Measurements from ENCODE around the gene CDK6. TPM values are rescaled to one million over a fixed set of nuclear protein-coding genes. Genes with fewer than 3 reads are reported as not detected.
"Not testable (repeated sequence)": the region's sequence is repeated elsewhere in the genome, so short reads cannot be mapped to it uniquely, and the experiment has no call there.

The CDK6 gene
- total RNA-seq, result 24.0 and 30.4 TPM in 2 replicates

DNA sequence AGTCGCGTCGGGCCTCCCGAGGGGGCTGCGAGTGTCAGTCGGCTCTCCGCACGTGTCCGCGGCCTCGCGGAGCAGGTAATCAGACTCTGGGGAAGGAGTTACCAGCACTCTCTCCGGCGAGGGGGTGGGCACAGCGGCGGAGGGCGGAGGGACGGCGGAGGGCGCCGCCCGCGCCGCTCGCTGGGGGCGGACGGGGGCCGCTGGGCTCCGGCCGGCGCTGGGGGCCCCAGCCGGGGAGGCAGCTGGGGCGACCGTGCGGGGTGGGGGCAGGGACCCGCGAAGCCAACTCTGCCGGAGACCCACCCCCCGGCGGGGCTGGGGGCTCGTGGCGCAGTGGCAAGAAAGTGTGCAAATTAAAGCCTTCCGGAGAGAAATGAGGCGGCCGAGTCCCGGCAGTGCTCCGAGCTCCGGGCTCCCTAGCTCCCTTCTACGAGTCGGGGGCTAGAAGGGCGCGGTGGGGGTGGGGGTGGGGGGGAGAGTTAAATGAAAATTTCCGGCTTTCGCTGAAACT is at the start of gene CDK6:
Gene CDK6 (minus strand): TSS at position 85 of the 511 bp plus-strand sequence. CDS start 3,250 bp downstream, outside the sequence.
- DNase-seq (ENCODE audit: low read depth in 2 of 2), result peak; percentile 76 to 83

DNA sequence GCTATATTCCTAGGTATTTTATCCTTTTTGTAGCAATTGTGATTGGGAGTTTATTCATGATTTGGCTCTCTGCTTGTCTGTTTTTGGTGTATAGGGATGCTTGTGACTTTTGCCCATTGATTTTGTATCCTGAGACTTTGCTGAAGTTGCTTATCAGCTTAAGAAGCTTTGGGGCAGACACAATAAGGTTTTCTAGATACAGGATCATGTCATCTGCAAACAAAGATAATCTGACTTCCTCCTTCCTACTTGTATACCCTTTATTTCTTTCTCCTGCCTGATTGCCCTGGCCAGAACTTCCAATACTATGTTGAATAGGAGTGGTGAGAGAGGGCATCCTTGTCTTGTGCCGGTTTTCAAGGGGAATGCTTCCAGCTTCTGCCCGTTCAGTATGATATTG is 49.7 kb upstream of the CDK6 start:
- DNase-seq (ENCODE audit: low read depth in 2 of 2), result not testable (repeated sequence)

DNA sequence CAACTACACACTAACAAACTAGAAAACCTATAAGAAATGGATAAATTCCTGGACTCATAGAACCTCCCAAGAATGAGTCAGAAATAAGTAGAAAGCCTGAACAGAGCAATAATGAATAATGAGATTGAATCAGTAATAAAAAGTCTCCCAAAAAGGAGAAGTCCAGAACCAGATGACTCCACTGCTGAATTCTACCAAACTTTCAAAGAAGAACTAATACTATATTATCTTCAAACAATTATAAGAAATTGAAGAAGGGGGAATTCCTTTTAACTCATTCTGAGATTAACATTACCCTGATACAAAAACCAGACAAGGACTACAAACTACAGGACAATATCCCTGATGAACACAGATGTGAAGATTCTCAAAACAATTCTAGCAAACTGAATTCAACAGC is 47.8 kb upstream of the CDK6 start:
- no peak for DNase-seq (ENCODE audit: low read depth in 2 of 2)

DNA sequence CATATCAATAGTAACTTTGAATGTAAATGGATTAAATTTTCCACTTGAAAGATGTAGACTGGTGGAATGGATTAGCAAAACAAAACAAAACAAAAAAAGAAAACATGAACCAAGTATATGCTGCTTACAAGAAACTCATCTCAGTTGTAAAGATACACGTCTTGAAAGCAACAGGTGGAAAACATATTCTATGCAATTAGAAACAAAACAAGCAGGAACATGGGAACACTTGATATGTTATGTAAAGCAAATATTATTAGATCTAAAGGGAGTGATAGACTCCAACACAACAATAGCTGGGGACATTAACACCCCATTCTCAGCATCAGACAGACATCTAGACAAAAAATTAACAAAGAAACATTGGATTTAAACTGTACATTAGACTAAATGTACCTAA is 46.4 kb upstream of the CDK6 start:
- no peak for DNase-seq (ENCODE audit: low read depth in 2 of 2)

DNA sequence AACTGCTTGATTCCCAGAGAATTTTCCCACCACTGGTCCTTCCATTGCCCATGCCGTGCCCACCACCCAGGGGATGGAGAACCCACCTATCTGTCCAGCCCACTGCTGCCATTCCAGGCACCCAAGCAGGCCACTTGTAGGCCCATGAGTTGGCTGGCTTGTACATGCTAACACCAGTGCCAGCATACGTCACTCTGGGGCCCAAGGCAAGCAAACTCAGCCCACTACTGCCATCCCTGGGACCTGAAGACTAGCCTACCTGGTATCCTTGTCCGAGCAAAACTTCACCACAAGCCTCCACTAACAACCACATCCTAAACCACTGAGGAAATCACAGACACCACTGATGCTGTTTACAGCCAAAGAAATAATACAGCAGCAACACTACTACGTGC is 44.7 kb upstream of the CDK6 start:
- DNase-seq (ENCODE audit: low read depth in 2 of 2), result no peak

DNA sequence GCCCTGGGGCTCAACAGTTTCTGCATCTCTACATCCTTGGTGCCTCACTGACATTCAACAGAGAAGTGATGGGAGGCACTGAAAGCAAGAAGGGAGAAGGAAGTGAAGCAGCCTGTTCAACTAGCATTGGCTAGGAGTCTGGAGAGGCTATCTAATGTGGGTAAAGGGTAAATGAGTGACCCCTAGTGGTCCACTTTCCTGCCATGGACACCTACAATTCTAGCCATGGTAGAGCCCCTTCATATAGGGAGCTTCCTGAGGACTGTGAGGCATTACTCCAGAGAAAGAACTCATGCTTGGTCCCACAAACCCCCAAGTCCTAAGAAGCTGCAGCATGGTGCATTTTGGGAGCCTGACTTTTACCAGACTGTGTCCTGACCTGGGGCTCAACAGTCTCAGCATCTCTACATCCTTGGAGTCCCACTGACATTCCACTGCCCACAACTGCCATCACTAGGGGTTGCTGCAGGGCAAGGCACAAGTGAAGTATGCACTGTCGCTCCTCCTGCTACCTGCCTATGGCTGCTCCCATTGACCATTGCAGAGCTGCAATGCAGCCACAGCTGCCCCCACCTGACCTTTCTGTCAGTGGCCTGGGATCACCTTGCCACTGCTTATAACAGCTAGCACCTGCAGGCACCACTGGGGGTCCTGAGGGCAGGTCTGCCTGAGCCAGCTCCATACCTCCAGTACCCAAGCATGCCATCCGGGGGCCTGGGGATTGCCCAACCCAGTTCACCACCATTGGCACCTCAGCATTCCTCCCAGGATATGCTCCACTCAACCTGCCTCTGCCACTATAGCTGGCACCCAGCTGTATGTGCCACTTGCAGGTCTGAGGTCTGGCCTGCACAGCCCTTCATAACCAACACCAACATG is 44.1 kb upstream of the CDK6 start:
- peak; percentile 21 to 39 for DNase-seq (ENCODE audit: low read depth in 2 of 2)

DNA sequence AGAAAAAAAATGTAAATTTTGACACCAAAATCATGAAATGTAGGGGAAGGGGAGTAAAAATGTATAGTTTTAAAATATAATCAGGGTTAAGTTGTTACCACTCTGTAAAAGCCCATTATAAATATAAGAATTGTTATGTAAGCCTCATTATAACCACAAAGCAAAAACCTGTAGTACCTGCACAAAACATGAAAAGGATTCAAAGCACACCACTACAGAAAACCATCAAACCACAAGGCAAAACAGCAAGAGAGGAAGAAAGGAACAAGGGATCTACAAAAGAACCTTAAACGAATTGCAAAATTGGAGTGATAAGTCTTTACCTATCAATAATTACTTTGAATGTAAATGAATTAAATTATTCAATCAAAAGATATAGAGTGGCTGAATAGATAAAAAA is 41.0 kb upstream of the CDK6 start:
- DNase-seq (ENCODE audit: low read depth in 2 of 2), result no peak

DNA sequence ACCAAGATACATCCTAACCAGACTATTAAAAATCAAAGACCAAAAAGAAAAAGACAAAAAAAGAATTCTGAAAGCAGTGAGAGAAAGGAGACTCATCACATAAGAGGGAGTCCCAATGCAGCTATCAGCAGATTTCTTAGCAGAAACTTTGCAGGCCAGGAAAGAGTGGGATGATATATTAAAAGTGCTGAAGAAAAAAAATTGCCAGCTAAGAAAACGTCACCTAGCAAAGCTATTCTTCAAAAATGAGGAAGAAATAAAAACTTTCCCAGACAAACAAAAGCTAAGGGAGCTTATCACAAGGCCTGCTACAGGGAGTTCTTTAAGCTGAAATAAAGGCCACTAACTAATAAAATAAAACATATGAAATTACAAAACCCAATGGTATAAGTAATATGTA is 40.5 kb upstream of the CDK6 start:
- no peak for DNase-seq (ENCODE audit: low read depth in 2 of 2)

DNA sequence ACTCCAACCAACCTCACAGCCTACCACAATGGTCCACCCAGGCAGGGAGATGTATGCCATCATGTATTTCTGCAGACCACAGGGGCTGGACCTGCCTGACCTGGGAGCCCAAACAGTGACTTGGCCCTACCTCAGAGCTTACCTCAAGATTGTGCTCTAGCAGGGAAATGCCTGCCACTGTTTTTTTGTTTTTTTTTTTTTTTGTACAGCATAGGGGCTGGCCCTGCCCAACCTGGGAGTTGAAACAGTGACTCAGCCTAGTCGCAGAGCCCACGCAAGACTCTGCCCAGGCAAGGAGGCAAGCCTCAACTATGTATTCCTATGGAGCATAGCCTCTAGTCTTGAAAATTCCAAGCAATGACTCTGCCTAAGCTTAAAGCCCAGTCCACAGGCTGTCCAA is 39.3 kb upstream of the CDK6 start:
- peak in 1 of 2 donors; percentile 5 for DNase-seq (ENCODE audit: low read depth in 2 of 2)

DNA sequence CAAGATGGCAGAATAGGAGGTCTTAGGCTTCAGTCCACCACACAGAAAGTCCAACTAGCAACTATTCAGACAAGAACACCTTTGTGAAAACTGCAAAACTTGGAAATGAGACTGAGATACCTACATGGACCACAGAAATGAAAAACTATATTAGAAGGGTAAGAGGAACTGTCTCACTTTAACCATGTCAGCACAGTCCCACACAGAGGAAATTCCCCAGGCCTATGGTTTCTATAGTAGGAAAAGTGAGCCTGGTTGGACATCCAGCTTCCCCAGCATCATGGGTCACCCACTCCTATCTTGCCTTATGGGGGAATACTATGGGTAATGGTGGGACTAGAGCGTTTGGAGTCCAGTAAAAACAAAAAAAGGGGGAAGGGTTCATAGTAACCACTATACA is 38.8 kb upstream of the CDK6 start:
- no peak for DNase-seq (ENCODE audit: low read depth in 2 of 2)

DNA sequence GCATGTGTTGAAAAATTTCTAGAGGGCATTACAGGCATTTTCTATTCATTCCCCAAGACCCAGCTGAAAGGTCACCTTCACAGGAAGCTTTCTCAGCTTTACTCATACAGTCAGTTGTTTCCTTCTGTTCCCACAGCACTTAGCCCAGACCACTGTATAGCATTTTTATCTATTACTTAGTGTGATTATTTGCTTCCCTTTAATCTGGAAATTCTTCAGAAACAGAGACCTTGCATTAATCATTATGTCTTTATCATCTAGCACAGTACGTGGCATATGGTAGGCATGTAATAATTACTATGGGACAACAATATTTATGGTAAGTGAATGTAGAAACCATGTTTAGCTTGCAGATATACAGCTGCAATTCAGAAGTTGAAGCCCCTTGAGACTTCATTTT is 38.2 kb upstream of the CDK6 start:
- DNase-seq (ENCODE audit: low read depth in 2 of 2), result peak; percentile 56 to 93

DNA sequence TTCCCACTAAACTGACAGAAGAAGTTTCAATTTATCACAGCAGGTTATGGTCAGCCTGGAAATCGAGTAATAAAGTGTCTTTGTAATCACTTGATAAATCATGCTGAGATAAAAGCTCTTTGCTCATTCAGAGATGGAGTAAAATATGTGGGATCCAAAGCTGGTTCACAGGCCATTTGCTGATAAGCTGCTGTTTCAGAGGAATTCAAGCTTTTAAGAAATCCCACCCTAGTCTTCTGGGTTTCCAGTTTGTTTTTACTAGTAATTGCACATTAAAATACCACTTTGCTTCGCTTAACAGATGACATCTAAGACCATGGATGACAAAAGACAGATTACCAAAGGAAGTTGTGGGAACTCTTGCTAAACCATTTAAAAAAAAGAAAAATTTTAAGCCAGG is 37.4 kb upstream of the CDK6 start:
- peak in 1 of 2 donors; percentile 46 for DNase-seq (ENCODE audit: low read depth in 2 of 2)

DNA sequence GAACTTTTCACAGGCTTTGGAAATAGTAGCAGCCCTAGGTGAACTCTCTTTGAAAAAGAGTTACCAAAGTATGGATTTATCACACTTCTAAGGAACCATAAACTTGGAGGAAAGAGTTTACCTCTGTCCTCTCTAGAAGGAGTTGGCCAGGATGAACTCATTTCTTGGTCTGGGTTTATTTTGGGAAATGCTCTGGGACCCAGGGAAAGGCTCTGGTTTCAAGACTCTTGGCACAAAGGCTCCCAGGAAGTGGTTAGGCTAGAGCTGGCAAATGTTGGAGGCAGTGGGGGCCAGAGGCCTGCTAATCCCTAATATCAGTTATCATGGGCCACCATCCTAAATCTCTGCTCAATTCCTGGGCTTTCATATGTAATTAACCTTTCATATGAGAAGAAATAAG is 36.3 kb upstream of the CDK6 start:
- DNase-seq (ENCODE audit: low read depth in 2 of 2), result no peak

DNA sequence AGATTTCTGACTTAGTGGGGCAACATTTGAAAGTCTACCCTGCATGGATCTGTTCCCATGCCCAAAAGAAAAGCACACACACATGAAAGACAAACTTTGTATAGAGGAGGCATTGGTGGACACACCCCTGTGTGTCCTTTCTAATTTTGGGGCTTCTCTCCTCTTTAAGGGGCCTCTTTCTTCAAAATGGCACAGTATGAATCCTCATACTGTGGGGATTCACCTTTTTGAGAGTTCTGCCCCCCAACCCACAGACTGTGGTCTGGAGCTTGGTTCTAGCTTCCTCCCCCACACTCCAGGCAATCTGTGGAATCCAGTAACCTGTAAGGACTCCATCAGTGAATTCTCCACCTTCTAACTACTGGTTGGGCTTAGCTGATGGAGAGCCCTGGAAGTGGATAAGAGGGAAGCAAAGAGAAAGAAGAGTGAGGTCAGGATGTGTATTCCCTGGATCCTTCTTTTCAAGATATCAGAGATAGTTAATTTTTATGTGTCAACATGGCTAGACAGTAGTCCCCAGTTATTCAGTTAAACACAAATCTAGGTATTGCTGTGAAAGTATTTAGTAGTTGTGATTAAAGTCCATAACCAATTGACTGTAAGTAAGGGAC is 32.4 kb upstream of the CDK6 start:
- DNase-seq (ENCODE audit: low read depth in 2 of 2), result no peak

DNA sequence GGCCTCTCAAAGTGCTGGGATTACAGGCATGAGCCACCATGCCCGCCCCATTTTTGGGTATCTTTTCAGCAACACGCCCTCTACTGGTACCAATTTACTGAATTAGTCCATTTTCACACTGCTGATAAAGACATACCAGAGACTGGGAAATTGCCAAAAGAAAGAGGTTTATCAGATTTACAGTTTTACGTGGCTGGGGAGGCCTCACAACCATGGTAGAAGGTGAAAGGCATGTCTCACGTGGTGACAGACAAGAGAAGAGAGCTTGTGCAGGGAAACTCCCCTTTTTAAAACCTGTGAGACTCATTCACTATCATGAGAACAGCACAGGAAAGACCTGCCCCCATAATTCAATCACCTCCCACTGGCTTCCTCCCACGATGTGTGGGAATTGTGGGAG is 27.8 kb upstream of the CDK6 start:
- DNase-seq (ENCODE audit: low read depth in 2 of 2), result peak; percentile 11 to 35

DNA sequence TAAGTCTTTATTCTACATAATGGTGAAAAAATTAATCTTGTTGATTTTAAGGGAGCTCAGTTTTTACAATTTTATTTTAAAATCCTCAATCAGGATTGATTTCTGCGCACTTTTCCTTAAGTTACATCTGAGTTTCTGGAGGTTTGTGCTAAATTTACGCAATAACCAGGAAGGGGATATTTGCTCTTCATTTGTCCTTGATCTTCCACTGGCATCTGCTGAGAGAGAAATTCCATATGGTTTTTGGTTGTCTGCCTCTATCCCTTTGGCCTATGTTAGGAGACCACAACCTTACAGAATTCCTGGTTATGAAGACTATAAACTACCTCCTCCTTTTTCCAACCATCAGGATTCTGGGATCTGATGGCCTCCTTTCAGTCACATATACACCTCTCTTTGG is 20.1 kb upstream of the CDK6 start:
- no peak for DNase-seq (ENCODE audit: low read depth in 2 of 2)

DNA sequence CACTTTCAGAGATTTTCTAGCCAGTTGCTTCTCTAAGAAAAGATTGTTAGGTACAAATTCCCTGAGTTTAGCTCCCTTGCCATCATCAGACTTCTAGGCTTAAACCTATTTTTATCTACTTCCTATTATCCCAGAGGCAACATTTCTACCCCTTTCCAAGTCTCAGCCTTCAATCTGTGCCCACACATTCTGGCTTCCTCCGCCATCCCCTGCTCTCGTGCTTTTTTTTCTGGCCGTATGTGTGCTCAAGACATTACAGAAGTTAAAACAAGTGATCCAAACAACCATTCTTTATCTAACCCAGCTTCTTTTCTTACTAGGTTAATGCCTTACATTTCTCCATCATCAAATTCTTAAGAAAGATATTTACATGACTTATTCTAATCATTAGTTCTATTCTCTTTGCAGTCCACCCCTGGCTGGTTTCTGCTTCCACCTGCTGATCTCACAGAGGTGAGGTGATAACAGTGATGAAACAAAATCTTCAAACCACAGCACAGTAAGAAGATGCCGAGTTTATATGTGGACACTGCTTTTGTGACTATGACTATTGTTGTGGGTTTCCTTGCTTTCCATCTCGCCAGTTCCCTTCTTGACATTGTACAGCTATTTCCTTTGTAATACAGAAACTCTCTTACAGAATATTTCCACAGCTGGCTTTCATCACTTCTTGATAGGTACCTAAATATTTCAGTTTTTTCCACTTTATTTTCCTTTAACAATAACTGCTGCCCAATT is 18.3 kb upstream of the CDK6 start:
- no peak for DNase-seq (ENCODE audit: low read depth in 2 of 2)

DNA sequence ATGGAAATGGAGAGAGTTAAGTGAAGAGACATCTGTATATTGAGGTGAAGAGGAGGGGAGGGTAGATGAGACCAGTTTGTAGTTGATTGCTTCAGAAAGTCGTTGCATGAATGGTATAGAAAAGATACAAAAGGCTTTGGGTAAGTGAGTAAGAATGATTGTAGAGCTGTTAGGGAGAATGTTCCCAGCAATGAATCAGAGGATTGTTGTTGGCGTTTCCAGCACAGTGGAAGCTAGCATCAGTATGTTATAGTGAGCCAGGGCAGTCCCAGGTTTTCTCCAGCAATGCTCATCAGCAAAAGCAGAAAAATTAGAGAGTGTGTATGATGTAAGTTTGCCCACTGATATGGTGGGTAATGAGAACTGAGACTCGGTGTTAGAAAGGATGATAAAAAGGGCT is 15.4 kb upstream of the CDK6 start:
- no peak for DNase-seq (ENCODE audit: low read depth in 2 of 2)

DNA sequence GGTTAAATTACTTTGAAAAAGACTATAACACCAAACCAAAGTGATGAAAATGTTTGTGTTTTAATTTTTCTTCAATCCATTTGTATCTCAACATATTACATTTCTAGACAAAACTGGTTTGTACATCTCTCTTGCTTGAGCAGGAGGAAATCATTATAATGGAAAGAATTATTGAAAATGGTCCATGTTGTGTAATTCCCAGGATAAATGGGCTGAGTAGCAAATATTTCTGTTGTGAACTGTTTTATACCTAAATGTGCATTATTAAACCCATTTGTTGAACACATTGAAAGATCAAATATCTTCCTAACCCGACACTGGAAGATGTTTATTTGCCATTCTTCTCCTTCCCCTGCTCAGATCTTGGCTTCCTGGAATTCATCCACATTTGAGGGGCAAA is 14.1 kb upstream of the CDK6 start:
- no peak for DNase-seq (ENCODE audit: low read depth in 2 of 2)

DNA sequence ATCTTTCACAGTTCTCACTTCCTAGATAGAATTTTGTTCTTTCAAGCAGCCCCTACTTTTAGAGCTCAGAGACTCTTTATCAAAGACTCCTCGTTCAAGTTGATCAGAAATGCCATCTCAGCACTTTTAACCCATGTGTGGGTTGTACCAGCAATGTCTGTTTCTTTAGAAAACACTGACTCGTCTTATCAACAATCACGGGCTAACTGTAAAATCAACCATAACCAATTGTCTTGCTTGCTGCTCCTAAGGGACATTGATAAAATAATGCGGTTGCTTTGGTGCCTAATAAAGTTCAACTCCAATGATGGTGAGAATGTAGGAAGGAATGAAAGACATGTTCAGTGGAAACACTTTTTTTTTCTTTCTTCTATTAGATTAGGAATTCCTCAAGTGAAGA is 12.9 kb upstream of the CDK6 start:
- DNase-seq (ENCODE audit: low read depth in 2 of 2), result no peak

DNA sequence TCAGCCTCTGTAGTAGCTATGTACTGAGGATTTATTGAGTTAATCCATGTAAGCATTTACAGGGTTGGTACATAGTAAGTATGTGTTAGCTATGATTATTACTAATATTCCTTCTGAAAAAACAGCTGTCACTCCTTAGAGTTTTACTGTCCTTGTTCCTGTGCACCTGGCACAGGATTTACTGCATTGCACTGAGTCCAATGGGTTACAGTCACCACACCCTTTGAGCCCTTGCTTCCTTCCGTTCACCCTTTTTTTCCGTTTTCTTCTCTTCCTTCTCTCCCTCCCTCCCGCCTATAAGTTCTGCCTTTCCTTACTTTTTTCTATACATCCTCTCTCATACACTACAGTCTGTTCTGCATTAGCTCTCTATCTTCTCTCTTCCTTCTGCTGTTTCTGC is 12.5 kb upstream of the CDK6 start:
- DNase-seq (ENCODE audit: low read depth in 2 of 2), result no peak

DNA sequence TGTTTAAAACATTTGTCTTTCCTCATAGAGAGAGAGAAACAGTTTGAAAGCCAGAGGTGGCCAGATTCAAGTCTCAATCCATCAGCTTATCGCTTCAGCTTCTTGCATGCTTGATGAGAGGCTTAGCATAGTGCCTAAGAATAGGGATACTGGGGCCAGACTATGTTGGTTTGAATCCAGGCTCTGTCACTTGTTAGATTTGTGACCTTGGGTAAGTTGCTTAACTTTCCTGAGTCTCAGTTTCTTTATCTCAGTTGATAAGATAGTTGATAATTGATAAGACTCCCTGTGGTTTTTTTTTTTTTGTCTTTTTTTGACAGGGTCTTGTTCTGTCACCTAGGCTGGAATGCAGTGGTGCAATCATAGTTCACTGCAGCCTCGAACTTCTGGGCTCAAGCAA is 12.1 kb upstream of the CDK6 start:
- no peak for DNase-seq (ENCODE audit: low read depth in 2 of 2)

Measured in lung microvascular endothelial cell (primary cell).